ENCODE measurements around the gene BCL11A. TPM values are rescaled to one million over a fixed set of nuclear protein-coding genes. Genes with fewer than 3 reads are reported as not detected.

The BCL11A gene
- total and polyA plus RNA-seq, 4 donors: 0.08 to 8.5 (median 0.47) TPM

DNA sequence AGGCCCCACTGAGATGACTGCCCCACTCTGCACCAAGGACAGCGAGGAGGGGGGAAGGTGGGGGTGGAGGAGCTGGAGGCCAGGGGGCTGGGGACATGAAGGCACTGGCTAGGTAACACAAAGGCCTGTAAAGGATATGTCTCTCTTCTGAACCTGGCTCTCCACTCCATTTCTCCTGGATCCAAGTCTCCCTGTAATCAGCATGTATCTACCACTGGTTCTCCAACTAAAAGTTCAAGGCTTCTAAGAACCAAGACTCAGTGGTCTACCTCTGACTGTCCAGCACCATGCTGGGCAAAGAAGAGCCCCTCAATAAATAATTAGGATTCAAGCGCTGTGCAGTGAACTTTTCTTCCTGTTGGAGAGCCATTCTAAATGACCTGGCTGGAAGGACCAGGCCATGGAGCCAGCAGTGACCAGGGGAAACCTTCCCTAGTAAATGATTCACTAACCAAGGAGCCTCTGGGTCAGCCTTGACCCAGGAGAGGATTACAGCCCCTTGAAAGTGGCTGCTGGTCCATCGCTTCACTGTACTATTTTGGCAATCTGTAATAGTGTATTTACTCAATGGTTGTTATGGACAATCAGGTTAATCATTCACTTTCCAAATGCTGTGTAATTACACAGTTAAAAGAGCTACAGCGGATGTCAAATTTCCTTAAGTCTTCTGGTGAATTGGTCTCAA, 73.2 kb downstream of the BCL11A start:
- Histone ChIP-seq H3K27ac (ENCODE audit: low read depth in 1 of 2, low read length in 2 of 2) (no peak overlapping the region), H3K27me3 (ENCODE audit: control insufficient read depth in 4 of 4, insufficient read depth in 4 of 4, low read length in 3 of 4) (no peaks in the 10 kb centered on the region), H3K36me3 (ENCODE audit: control insufficient read depth in 4 of 4, insufficient read depth in 3 of 4, low read depth in 1 of 4, low read length in 3 of 4) (no peaks in the 10 kb centered on the region), H3K4me3 (ENCODE audit: low read depth in 1 of 3, low read length in 3 of 3) (no peak overlapping the region), H3K4me1 (ENCODE audit: control insufficient read depth in 4 of 4, insufficient read depth in 4 of 4, low read length in 3 of 4) (peaks cover 7 to 27% (median 18%) of the 10 kb centered on the region in 4 donors), H3K9ac (ENCODE audit: low read depth in 1 of 2, low read length in 2 of 2) (no peak overlapping the region), H3K9me3 (ENCODE audit: control insufficient read depth in 4 of 4, low read length in 3 of 4) (no peaks in the 10 kb centered on the region)
- no peak for DNase-seq (ENCODE audit: low spot score)
- 58% methylated on average over 4 of the region's 4 CpGs for WGBS
- peak; percentile 9 to 11 for TF ChIP-seq HNF4A (conservative IDR thresholded peaks at IDR 0.05)
- peak; percentile 50 for TF ChIP-seq FOXA1 (IDR thresholded peaks at IDR 0.05)
- TF ChIP-seq GABPA (IDR thresholded peaks at IDR 0.05 in 1 of 2, conservative IDR thresholded peaks at IDR 0.05 in 1 of 2): no peak
- peak in 1 of 2 donors; percentile 15 for TF ChIP-seq RXRA (IDR thresholded peaks at IDR 0.05)
- TF ChIP-seq SP1 (IDR thresholded peaks at IDR 0.05): peak; percentile 16
- no peak for TF ChIP-seq JUND (IDR thresholded peaks at IDR 0.05)
- TF ChIP-seq, protein P1, sequence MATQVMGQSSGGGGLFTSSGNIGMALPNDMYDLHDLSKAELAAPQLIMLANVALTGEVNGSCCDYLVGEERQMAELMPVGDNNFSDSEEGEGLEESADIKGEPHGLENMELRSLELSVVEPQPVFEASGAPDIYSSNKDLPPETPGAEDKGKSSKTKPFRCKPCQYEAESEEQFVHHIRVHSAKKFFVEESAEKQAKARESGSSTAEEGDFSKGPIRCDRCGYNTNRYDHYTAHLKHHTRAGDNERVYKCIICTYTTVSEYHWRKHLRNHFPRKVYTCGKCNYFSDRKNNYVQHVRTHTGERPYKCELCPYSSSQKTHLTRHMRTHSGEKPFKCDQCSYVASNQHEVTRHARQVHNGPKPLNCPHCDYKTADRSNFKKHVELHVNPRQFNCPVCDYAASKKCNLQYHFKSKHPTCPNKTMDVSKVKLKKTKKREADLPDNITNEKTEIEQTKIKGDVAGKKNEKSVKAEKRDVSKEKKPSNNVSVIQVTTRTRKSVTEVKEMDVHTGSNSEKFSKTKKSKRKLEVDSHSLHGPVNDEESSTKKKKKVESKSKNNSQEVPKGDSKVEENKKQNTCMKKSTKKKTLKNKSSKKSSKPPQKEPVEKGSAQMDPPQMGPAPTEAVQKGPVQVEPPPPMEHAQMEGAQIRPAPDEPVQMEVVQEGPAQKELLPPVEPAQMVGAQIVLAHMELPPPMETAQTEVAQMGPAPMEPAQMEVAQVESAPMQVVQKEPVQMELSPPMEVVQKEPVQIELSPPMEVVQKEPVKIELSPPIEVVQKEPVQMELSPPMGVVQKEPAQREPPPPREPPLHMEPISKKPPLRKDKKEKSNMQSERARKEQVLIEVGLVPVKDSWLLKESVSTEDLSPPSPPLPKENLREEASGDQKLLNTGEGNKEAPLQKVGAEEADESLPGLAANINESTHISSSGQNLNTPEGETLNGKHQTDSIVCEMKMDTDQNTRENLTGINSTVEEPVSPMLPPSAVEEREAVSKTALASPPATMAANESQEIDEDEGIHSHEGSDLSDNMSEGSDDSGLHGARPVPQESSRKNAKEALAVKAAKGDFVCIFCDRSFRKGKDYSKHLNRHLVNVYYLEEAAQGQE (IDR thresholded peaks at IDR 0.05): no peak
- no peak for TF ChIP-seq NR2F2 (IDR thresholded peaks at IDR 0.05)
- TF ChIP-seq, protein P2, sequence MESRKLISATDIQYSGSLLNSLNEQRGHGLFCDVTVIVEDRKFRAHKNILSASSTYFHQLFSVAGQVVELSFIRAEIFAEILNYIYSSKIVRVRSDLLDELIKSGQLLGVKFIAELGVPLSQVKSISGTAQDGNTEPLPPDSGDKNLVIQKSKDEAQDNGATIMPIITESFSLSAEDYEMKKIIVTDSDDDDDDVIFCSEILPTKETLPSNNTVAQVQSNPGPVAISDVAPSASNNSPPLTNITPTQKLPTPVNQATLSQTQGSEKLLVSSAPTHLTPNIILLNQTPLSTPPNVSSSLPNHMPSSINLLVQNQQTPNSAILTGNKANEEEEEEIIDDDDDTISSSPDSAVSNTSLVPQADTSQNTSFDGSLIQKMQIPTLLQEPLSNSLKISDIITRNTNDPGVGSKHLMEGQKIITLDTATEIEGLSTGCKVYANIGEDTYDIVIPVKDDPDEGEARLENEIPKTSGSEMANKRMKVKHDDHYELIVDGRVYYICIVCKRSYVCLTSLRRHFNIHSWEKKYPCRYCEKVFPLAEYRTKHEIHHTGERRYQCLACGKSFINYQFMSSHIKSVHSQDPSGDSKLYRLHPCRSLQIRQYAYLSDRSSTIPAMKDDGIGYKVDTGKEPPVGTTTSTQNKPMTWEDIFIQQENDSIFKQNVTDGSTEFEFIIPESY (IDR thresholded peaks at IDR 0.05): no peak
- TF ChIP-seq FOXA2 (IDR thresholded peaks at IDR 0.05): peak; percentile 83
- peak in 1 of 2 donors; percentile 14 for TF ChIP-seq RAD21 (IDR thresholded peaks at IDR 0.05)
- TF ChIP-seq TAF1 (conservative IDR thresholded peaks at IDR 0.05): no peak
- TF ChIP-seq, protein P3, sequence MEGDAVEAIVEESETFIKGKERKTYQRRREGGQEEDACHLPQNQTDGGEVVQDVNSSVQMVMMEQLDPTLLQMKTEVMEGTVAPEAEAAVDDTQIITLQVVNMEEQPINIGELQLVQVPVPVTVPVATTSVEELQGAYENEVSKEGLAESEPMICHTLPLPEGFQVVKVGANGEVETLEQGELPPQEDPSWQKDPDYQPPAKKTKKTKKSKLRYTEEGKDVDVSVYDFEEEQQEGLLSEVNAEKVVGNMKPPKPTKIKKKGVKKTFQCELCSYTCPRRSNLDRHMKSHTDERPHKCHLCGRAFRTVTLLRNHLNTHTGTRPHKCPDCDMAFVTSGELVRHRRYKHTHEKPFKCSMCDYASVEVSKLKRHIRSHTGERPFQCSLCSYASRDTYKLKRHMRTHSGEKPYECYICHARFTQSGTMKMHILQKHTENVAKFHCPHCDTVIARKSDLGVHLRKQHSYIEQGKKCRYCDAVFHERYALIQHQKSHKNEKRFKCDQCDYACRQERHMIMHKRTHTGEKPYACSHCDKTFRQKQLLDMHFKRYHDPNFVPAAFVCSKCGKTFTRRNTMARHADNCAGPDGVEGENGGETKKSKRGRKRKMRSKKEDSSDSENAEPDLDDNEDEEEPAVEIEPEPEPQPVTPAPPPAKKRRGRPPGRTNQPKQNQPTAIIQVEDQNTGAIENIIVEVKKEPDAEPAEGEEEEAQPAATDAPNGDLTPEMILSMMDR (IDR thresholded peaks at IDR 0.05; ENCODE audit: low read depth, low read length, missing input control): no peak
- TF ChIP-seq YY1 (IDR thresholded peaks at IDR 0.05): no peak
- no peak for TF ChIP-seq EGR1 (IDR thresholded peaks at IDR 0.05; ENCODE audit: low read depth in 2 of 2)
- TF ChIP-seq, protein P4, sequence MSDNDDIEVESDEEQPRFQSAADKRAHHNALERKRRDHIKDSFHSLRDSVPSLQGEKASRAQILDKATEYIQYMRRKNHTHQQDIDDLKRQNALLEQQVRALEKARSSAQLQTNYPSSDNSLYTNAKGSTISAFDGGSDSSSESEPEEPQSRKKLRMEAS (IDR thresholded peaks at IDR 0.05): no peak
- TF ChIP-seq HNF4G (IDR thresholded peaks at IDR 0.05): no peak
- TF ChIP-seq, protein P5, sequence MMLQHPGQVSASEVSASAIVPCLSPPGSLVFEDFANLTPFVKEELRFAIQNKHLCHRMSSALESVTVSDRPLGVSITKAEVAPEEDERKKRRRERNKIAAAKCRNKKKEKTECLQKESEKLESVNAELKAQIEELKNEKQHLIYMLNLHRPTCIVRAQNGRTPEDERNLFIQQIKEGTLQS (IDR thresholded peaks at IDR 0.05): no peak

Data from liver (tissue), 9 donors.